GM18508 (cell line): ENCODE data around the gene PRPSAP1.

ENCODE experiments used
- ATAC-seq: cut with Tn5 transposase; IDR thresholded peaks from one replicate; pipeline ENCODE4 v1.9.1; 2021; ENCODE audit warnings: moderate number of reproducible peaks; ENCODE audit not compliant: insufficient read depth, unreplicated experiment

Gene PRPSAP1

DNA sequence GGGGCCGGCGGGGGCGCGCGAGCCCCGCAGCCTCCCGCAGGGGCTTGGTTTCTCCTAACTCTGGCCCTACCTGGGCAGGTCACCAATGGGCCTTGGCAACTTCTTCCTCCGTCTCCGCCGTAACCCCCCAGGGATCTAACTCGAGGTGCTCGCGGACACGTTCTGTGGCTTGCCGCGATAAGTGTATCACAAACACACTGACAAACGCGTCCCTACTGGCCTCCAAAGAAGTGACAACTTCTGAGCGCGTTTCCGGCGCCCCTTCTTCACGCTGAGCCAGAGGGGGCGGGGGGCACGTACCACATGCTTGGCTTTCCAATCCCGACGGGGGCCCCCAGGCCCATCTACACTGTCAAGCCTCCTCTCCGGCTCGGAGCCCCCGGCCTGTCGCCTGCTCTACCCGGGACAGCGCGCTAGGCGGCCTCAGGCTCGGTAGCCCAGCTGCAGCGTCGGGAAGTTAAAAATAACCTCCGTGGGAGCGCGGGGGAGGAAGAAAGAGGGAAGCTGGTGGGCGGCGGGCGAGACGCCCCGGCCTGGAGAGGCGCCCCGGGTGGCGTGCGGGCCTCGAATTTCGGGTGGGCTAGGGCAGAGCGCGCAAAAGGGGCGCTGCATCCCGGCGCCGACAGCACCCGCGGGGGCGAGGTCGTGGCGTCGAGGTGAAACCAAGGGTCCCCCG is 30.0 kb upstream of the PRPSAP1 start:
- no peak for ATAC-seq

- ATAC-seq = no peak
These were observed 29.3 kb upstream of the PRPSAP1 start for GRCh38 chr17:76382803-76383545.

- ATAC-seq = no peak
These were observed 28.7 kb upstream of the PRPSAP1 start for GRCh38 chr17:76382351-76382802.

DNA sequence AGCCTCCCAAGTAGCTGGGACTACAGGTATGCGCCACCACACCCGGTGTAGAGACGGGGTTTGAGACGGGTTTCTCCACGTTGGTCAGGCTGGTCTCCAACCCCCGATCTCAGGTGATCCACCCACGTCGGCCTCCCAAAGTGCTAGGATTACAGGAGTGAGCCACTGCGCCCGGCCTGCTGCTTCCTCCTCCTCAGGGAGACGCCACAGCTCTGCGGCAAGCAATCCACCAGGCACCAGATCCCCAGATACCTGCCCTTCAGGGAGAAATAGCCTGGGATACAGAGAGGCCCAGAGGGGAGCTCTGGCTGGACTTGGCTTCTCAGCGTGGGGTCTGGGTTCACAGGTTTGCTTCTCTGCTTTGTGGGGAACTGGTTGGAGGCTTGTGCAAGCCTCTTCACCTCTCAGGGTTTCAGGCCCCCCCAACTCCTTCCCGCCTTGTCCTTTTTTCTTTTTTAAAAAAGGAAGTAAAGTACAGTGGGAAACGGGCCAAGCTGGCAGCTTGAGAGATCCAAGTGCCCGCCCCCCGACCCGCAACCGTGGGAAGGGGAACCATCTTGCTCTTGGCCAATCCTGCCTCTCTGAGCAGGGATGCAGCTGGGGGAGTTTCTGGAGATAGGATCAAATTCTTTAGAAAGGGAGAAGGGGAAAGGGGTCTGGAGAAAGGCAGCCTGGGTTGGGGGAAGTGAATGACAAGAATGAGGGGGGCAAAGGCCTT is 28.1 kb upstream of the PRPSAP1 start:
- no peak for ATAC-seq

DNA sequence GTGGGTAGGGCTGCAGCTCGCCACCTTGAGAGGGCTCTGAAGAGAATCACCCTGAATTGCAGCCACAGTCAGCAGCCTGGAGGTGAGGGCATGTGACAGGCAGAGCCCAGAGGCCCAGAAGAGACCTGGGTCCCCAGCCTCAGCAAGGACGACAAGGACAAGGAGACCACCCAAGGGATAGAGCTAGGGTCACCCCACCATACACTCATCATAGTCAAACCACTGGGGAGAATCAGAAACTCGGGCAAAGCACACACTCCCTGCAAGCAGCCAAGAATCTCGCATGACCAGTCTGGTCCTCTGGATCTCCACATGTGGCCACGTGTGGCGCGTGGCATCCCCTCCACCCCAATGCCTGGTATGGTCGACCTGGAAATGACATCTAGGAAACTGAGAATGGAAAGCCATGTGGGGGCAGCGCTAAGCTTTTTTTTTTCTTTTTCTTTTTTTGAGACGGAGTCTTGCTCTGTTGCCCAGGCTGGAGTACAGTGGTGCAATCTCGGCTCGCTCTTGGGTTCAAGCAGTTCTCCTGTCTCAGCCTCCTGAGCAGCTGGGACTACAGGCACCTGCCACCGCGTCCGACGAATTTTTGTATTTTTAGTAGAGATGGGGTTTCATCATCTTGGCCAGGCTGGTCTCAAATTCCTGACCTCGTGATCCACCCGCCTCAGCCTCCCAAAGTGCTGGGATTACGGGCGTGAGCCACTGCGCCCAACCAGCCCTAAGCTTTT is 26.1 kb upstream of the PRPSAP1 start:
- no peak for ATAC-seq

- ATAC-seq = no peak
These were observed 25.5 kb upstream of the PRPSAP1 start for GRCh38 chr17:76379275-76379641.

DNA sequence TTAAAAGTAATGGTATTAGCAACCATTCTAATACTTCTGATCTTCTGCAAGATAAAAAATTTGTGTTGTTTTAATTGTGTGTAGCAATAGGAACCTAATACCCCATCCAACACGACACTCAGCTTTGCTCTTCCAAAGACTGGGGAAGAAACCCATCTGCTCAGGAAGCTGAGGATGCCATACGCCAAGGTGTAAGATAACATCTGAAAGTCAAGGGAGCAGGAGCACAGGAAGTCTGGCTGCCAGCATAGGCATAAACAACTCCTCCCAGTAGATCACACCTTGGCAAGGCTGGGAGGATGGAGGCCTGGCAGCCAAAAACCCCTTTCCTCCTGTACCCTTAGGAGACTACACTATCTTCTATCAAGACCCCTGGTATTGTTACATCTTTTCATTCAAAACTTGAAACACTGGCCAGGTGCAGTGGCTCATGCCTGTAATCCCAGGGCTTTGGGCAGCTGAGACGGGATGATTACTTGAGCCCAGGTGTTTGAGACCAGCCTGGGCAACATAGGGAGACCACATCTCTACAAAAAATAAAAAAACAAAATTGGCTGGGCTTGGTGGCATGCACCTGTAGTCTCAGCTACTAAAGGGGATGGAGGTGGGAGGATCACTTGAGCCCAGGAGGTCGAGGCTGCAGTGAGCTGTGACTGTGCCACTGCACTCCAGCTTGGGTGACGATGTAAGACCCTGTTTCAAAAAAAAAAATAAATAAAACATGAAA is 25.0 kb upstream of the PRPSAP1 start:
- no peak for ATAC-seq

DNA sequence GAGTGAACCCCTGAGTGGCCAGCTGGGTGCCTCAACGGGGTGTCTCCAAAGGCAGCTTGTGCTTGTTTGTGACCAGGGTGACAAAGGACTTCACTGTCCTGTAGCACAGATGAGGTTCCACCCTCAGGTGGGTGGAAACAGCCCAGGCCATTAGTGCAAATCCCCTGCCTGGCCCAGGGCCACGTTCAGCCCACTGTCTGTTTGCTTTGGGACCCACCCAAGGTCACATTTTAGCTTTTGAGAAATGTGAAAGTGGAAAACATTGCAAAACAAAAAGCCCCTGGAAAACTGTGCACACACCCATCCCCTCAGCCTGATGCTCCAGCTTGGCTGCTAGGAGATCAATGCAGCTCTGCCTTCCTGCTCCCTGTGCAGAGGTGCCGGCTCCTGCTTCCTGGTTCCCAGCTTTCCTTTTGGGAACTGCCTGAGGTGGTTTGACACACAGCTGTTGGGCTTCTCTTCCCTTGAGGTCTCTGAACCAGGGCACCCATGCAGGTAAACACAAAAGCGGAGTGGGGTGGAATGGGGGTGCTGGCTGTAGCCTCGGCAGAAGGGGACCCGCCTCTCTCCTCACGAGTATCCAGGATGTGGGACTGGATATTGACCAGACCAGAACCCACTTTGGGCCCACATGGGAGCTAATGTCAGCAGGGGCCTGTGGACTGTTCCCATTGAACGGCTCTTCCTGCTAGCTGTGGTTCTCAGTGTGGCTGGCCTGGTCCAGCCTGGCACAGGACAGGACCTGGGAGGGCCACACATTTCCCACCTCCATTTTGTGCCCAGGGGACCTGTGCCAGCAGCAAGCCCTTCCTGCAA is 22.8 kb upstream of the PRPSAP1 start:
- ATAC-seq = no peak

GRCh38 chr17:76371656-76372628 is 18.2 kb upstream of the PRPSAP1 start:
- ATAC-seq = no peak

GRCh38 chr17:76370261-76370993 is 16.7 kb upstream of the PRPSAP1 start:
- no peak for ATAC-seq

DNA sequence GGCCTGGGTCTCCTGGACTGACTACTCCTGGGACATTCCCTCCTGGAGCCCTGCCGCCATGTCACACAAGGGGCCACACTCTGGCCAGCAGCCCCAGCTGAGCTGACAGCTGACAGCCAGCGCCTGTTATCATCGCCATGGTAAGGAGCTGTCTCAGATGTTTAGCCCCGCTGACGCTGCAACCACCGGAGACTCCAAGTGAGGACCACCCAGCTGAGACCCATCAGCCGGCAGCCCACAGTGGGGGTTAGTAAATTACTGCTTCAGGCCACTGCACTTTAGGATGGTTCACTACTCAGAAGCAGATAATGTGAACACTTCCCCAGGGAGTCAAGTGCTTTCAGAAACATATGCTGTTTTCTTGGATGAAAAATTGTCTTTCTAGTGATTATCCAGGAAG is 16.1 kb upstream of the PRPSAP1 start:
- ATAC-seq = no peak

DNA sequence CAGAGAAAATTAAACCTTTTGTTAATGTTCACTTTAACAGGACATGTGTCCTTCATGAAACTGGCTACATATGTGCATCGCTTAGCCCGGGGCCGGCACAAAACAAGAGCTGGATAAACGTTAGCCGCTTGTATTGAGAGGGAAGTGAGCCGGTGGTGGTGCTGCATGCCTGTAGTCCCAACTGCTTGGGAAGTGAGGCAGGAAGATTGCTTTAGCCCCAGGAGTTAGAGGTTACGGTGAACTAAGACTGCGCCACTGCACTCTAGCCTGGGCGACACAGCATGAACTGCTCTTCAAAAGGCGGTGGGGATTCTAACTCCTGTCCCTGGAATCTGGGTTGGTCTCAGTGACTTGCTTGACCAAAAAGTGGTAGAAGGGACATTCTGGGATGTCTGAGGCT is 15.7 kb upstream of the PRPSAP1 start:
- ATAC-seq = no peak

DNA sequence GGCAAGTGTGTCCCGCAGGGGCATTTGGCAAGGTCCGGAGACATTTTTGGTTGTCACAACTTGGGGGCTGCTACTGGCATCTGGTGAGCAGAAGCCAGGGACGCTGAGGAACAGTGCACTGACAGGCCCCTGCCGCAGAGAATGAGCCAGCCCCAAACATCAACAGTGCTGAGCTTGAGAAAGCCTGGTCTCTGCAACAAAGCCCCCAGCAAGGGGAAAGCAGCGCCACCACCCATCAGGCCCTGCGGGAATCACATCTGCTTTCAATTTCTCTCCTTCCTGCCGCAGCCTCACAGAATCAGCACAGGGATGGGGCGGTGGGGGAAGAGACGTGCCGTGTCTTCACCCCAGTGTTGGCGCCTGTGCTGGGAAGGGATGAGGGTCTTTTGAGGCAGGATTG is 14.8 kb upstream of the PRPSAP1 start:
- no peak for ATAC-seq

DNA sequence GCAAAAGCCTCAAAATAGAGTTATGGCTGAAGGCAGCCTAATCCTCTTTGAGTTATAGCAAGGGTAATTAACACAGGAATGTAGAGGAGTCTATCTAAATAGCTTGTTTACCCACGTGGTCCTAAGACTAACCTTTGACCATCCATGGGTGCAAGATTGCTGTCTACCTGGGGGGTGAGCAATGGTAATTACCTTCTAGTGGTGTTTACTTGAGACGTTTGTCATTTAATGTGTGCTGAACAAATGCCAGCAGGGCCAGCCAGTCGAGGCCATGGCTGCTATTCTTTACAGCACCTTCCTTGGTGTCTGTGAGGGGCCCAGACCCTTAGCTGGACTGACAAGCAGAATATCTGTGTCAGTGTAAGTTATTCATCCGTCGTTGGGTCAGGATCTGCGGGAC is 13.9 kb upstream of the PRPSAP1 start:
- ATAC-seq = no peak

DNA sequence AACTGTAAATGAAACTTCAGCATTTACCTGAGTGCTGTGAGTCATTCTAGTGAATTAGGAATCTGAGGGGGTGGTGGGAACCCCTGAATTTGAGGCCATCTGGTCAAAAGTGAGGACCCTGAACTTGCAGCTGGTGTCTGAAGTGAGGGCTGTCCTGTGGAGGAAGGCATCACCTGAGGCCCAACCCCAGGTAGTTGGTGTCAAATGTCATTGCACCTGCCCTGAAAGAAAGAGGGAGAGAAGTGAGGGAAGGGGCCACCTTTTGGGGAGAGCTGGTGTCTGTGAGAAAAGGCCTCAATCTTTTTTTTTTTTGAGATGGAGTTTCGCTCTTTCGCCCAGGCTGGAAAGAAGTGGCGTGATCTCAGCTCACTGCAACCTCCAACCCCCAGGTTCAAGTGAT is 12.5 kb upstream of the PRPSAP1 start:
- no peak for ATAC-seq

DNA sequence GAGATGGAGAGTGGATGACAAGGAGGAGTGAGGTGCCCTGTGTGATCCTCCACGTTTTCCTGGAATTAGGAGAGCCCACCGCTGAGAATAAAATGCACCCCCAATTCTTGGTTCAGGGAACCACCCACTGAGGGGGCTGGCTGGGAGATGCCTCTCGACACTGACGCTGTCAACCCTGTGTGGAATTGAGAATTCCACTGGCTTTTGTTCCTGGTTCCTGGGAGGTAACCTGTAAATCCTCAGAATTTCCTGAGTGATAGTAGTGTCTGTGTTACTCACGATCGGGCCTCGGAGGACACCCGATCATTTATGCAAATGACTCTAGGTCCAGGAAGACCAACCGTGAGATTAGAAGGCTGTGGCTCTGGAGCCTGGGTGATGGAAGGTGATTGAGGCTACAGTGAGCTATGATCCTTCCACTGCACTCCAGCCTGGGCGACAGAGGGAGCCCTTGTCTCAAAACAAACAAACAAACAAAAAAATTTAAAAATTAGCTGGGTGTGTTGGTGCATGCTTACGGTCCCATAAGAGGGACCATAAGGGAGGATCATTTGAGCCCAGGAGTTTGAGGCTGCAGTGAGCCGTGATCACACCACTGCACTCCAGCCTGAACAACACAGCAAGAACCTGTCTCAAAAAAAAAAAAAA is 11.7 kb upstream of the PRPSAP1 start:
- ATAC-seq = no peak
